Activated T-cell treated with anti-CD3 and anti-CD28 coated beads, Interleukin-2, amount 50 U/mL, for 72 hours (primary cell): ENCODE measurements around the gene SAXO2. TPM values are rescaled to one million over a fixed set of nuclear protein-coding genes. Genes with fewer than 3 reads are reported as not detected.
"Not testable (repeated sequence)": the region's sequence is repeated elsewhere in the genome, so short reads cannot be mapped to it uniquely, and the experiment has no call there.

ENCODE experiments used
- ATAC-seq, 2 donors: fragments of 150-1000 bp; cut with Tn5 transposase; replicated peaks in 1 of 2; 2 replicates each; pipeline ENCODE4 v1.10.0; 2021; ENCODE audit warnings: moderate library complexity in 2 of 2, mild to moderate bottlenecking in 1 of 2
- DNase-seq, 2 donors: peaks; one replicate each; pipeline ENCODE4 v3.0.0; 2021 to 2022; ENCODE audit warnings: mixed read lengths in 1 of 2
- H3K27ac Mint-ChIP-seq: one replicate; pipeline ENCODE4 v1.8.0; 2022; ENCODE audit warnings: mild to moderate bottlenecking, moderate library complexity, mixed read lengths
- H3K27me3 Mint-ChIP-seq: one replicate; pipeline ENCODE4 v1.8.0; 2022; ENCODE audit warnings: low read depth, mixed read lengths
- H3K36me3 Mint-ChIP-seq, 2 donors: one replicate each; pipeline ENCODE4 v1.8.0; 2022; ENCODE audit warnings: mixed read lengths in 2 of 2, mild to moderate bottlenecking in 1 of 2; ENCODE audit not compliant: insufficient read depth in 2 of 2
- H3K4me1 Mint-ChIP-seq: one replicate; pipeline ENCODE4 v1.8.0; 2022; ENCODE audit warnings: low read depth, mixed read lengths
- H3K4me3 Mint-ChIP-seq, 2 donors: one replicate each; pipeline ENCODE4 v1.8.0; 2022; ENCODE audit warnings: mild to moderate bottlenecking in 2 of 2, mixed read lengths in 2 of 2, moderate library complexity in 2 of 2
- H3K9me3 Mint-ChIP-seq, 2 donors: one replicate each; pipeline ENCODE4 v1.8.0; 2022; ENCODE audit warnings: mixed read lengths in 2 of 2
- total RNA-seq, 2 donors: library from RNA; stranded (reverse); gene quantifications; one replicate each; pipeline ENCODE4 v1.2.3, GENCODE V29; 2022

The SAXO2 gene
- total RNA-seq, 2 donors from 2014 or later = 1.1 to 1.2 TPM

DNA sequence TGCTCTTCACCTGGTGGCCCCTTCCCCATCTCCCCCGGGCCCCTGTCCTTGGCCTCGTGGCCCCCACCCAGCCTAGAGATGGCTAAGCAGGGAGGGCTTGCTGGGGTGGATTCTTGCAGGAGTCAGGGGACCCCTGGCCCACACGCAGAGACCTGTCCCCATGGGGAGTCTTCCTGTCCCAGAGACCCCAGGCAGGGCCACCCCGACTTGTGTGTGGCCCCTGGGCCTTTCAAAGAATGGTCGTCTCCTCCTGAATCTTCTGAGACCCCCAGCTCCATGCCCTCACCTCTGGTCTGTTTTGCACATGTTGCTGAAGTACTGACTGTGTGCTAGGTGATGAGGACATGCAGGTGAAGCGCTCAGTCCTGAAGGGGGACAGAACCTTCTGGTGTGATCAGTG lies 58.2 kb downstream of the SAXO2 start:
- not testable (repeated sequence) for DNase-seq, H3K27ac Mint-ChIP-seq, H3K27me3 Mint-ChIP-seq, H3K9me3 Mint-ChIP-seq, H3K4me3 Mint-ChIP-seq, ATAC-seq, H3K4me1 Mint-ChIP-seq, H3K36me3 Mint-ChIP-seq

DNA sequence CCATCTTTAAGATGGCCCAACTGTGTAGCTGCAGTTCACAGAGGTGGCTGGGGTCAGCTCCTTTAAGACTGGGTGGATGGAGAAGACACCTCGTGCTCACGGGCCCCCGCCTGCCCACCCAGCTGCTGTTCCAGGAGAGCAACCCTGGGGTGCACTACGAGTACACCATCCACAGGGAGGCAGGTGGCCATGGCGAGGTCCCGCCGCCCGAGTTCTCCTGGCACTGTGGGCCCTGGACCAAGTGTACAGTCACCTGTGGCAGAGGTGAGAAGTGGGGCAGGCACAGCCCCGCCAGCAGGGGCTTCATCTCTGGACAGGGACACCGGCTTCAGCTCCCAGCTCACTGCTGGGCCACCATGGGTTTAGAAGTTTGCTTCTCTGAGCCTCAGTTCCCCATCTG lies 59.9 kb downstream of the SAXO2 start:
- H3K4me1 Mint-ChIP-seq, ATAC-seq: not testable (repeated sequence)

DNA sequence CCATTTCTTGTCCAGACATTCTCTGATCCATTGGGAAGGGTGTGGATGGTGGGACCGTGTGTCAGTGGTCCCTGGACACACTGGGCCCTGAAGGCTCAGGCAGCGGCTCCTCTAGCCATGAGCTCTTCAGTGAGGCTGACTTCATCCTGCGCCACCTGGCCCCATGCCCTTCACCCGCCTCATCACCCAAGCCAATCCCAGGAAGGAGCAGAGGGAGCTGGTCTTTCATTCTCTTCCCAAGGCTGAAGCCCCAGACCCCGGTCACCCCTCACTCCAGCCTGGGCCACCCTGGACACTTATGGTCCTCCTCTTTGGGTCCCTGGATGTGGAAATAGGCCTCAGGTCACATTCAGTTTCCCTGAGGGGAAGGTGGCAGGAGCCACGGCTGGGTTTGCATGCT lies 62.2 kb downstream of the SAXO2 start:
- not testable (repeated sequence) for H3K4me1 Mint-ChIP-seq, ATAC-seq, DNase-seq, H3K9me3 Mint-ChIP-seq, H3K4me3 Mint-ChIP-seq, H3K27ac Mint-ChIP-seq, H3K36me3 Mint-ChIP-seq, H3K27me3 Mint-ChIP-seq

More for the DNA sequence above, 59.9 kb downstream of the SAXO2 start:
- H3K4me3 Mint-ChIP-seq, DNase-seq, H3K27me3 Mint-ChIP-seq, H3K27ac Mint-ChIP-seq, H3K9me3 Mint-ChIP-seq, H3K36me3 Mint-ChIP-seq: not testable (repeated sequence)

DNA sequence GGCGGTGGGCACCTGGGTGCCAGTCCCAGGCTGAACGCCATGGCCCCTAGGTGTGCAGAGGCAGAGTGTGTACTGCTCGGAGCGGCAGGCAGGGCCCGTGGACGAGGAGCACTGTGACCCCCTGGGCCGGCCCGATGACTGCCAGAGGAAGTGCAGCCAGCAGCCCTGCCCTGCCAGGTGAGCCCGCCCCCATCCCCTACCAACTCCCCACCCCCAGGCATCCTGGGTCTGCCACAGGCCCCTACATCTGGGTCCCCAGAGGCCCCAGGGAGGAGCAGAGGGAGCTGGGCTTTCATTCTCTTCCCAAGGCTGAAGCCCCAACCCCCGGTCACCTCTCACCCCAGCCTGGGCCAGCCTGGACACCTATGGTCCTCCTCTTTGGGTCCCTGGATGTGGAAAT lies 63.0 kb downstream of the SAXO2 start:
- H3K27ac Mint-ChIP-seq, ATAC-seq, H3K4me1 Mint-ChIP-seq, H3K4me3 Mint-ChIP-seq, H3K36me3 Mint-ChIP-seq, DNase-seq, H3K9me3 Mint-ChIP-seq, H3K27me3 Mint-ChIP-seq: not testable (repeated sequence)

DNA sequence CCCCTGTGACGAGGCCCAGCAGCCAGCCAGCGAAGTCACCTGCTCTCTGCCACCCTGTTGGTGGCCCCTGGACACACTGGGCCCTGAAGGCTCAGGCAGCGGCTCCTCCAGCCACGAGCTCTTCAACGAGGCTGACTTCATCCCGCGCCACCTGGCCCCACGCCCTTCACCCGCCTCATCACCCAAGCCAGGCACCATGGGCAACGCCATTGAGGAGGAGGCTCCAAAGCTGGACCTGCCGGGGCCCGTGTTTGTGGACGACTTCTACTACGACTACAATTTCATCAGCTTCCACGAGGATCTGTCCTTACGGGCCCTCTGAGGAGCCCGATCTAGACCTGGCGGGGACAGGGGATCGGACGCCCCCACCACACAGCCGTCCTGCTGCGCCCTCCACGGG lies 64.3 kb downstream of the SAXO2 start:
- H3K9me3 Mint-ChIP-seq, H3K27ac Mint-ChIP-seq, H3K27me3 Mint-ChIP-seq: not testable (repeated sequence)

GRCh38 chr15:82327372-82327771 lies 64.8 kb downstream of the SAXO2 start:
- H3K27ac Mint-ChIP-seq, H3K36me3 Mint-ChIP-seq: not testable (repeated sequence)

More for the DNA sequence above, 64.3 kb downstream of the SAXO2 start:
- not testable (repeated sequence) for H3K4me1 Mint-ChIP-seq, DNase-seq, H3K36me3 Mint-ChIP-seq, H3K4me3 Mint-ChIP-seq, ATAC-seq

DNA sequence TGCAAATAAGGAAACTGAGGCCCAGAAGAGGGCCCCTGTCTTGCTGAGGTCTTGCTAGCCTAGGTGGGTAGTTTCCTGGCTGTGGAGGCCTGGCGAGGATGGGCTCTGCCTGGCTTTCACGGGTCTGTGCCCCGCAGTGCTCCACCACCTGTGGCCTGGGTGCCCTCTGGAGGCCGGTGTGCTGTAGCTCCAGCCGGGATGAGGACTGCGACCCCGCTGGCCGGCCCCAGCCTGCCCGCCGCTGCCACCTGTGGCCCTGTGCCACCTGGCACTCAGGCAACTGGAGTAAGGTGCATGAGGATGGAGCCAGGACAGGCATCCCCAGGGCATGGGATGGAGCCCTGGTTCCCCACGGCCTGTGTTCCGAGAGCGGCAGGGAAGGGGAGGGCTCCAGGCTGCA lies 66.4 kb downstream of the SAXO2 start:
- H3K27ac Mint-ChIP-seq, H3K4me1 Mint-ChIP-seq, H3K4me3 Mint-ChIP-seq, ATAC-seq, DNase-seq, H3K27me3 Mint-ChIP-seq, H3K9me3 Mint-ChIP-seq, H3K36me3 Mint-ChIP-seq: not testable (repeated sequence)

More at GRCh38 chr15:82327372-82327771, 64.8 kb downstream of the SAXO2 start:
- ATAC-seq, H3K27me3 Mint-ChIP-seq, H3K4me1 Mint-ChIP-seq, H3K4me3 Mint-ChIP-seq, H3K9me3 Mint-ChIP-seq, DNase-seq: not testable (repeated sequence)

- not testable (repeated sequence) for H3K9me3 Mint-ChIP-seq, ATAC-seq, H3K27me3 Mint-ChIP-seq, H3K36me3 Mint-ChIP-seq, H3K27ac Mint-ChIP-seq, H3K4me3 Mint-ChIP-seq, H3K4me1 Mint-ChIP-seq, DNase-seq
These were observed 68.3 kb downstream of the SAXO2 start for GRCh38 chr15:82330921-82331320.

DNA sequence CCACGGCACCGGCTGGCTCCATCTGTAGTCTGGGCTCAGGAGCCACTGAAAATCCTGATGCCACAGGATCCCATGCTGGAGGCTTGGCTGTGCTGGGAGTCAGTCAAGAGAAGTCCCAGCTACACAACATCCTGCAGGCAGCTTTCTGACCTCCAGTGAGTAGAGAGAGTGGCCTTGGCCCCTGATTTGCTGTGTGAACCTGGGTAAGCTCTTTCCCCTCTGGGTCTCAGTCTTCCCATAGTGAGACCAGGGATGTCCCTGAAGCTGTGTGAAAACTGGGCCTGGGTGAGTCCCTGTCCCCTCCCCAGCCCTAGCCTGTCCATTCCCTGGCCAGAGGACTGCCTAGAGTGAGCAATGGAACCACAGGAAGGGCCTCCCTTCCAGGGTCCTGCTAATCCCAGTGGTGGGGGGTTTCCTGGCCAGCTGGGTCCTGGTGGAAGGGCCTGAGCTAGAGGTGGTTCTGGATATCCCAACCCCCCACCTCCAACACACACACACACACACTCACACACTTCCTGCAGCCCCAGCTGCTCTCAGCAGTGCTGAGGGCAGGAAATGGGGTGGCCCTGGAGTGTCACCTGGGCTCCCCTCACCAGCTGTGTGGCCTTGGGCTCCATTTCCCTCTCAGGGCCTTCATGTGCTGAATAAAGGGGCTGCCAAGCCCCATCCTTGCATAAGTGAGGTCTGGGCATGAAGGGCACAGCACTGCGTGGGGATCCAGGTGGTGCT lies 69.1 kb downstream of the SAXO2 start:
- H3K4me1 Mint-ChIP-seq, H3K4me3 Mint-ChIP-seq, H3K9me3 Mint-ChIP-seq, H3K36me3 Mint-ChIP-seq, DNase-seq, H3K27ac Mint-ChIP-seq, H3K27me3 Mint-ChIP-seq: not testable (repeated sequence)
- peak; percentile 46 to 63 for ATAC-seq

- not testable (repeated sequence) for H3K9me3 Mint-ChIP-seq, DNase-seq, H3K4me3 Mint-ChIP-seq, H3K4me1 Mint-ChIP-seq, H3K27ac Mint-ChIP-seq, H3K36me3 Mint-ChIP-seq, ATAC-seq, H3K27me3 Mint-ChIP-seq
These were observed 70.3 kb downstream of the SAXO2 start for GRCh38 chr15:82332711-82333602.

GRCh38 chr15:82333603-82334553 lies 71.3 kb downstream of the SAXO2 start:
- not testable (repeated sequence) for H3K4me3 Mint-ChIP-seq, H3K4me1 Mint-ChIP-seq, H3K27ac Mint-ChIP-seq, DNase-seq, H3K9me3 Mint-ChIP-seq, H3K36me3 Mint-ChIP-seq, H3K27me3 Mint-ChIP-seq, ATAC-seq
